K562 (cell line): ENCODE data around the gene ANKRD13D. TPM values are rescaled to one million over a fixed set of nuclear protein-coding genes. Genes with fewer than 3 reads are reported as not detected.

Experiments used
- ATAC-seq: fragments of 200-7000 bp; cut with Tn5 transposase; 3 replicates; pipeline ENCODE4 v1.9.1; 2020; ENCODE audit warnings: moderate library complexity
- BruUV-seq: library from RNA; stranded (reverse); fragments of 400-500 nt; replicated peaks from 2 replicates; lab custom pipeline; 2021; lab: Mats Ljungman, UMichigan
- CTCF ChIA-PET: fragments of 300-600 bp; formaldehyde crosslinking; extraction: SDS; loops from one replicate; lab custom pipeline; 2021; ENCODE audit warnings: low intra/inter-chr PET ratio; lab: Yijun Ruan, JAX
- POLR2A ChIA-PET: fragments of 300-600, 350-650 bp; sonication (Branson Sonifier 250); formaldehyde crosslinking; extraction: SDS; loops from one replicate; lab custom pipeline; 2021; ENCODE audit warnings: antibody characterized with exemption, inconsistent platforms; lab: Yijun Ruan, JAX
- DNase-seq, 4 experiments: peaks; one replicate each; pipeline versions ENCODE4 v3.0.0 to v3.0.0-alpha.2; 2011 to 2018; ENCODE audit warnings: low spot score in 3 of 4, mixed read lengths in 3 of 4; ENCODE audit errors: extremely low read depth in 1 of 4
- FAIRE-seq: peaks from 2 replicates; lab custom pipeline; 2011; peaks lifted over from hg19 to GRCh38; lab: Jason Lieb, UNC
- H2AFZ ChIP-seq: 2 replicates; pipeline ENCODE4 v1.6.0; 2011; ENCODE audit warnings: low read depth, low read length, control low read depth, inconsistent platforms
- H3K27ac ChIP-seq: fragments of 200-600 bp; 3 replicates; pipeline ENCODE4 v1.8.0; 2011; ENCODE audit warnings: low read depth, mild to moderate bottlenecking, control low read depth, inconsistent platforms, low read length, moderate library complexity, mixed read lengths; ENCODE audit errors: extremely low read depth
- H3K27me3 ChIP-seq, 2 experiments: fragments of 300-600 bp in 1 of 2; 2 replicates in 1 of 2; 3 replicates in 1 of 2; pipeline versions ENCODE4 v1.6.0 to v1.8.0; 2011; ENCODE audit warnings: inconsistent platforms in 2 of 2, low read length in 2 of 2, mild to moderate bottlenecking in 1 of 2, mixed read lengths in 1 of 2, moderate library complexity in 1 of 2; ENCODE audit not compliant: control insufficient read depth in 2 of 2, insufficient read depth in 2 of 2
- H3K36me3 ChIP-seq: fragments of 300-600 bp; 3 replicates; pipeline ENCODE4 v1.8.0; 2011; ENCODE audit warnings: mild to moderate bottlenecking, low read length, inconsistent platforms; ENCODE audit not compliant: control insufficient read depth, insufficient read depth
- H3K4me1 ChIP-seq, 2 experiments: fragments of 200-600 bp in 1 of 2; replicated peaks in 1 of 2; 2 replicates in 1 of 2; 3 replicates in 1 of 2; pipeline versions ENCODE4 v1.5.1 to v1.8.0; 2011; ENCODE audit warnings: inconsistent platforms in 2 of 2, low read length in 2 of 2, mild to moderate bottlenecking in 1 of 2, mixed read lengths in 1 of 2, moderate library complexity in 1 of 2; ENCODE audit not compliant: control insufficient read depth in 2 of 2, insufficient read depth in 2 of 2
- H3K4me2 ChIP-seq: 2 replicates; pipeline ENCODE4 v1.6.1; 2011; ENCODE audit warnings: low read length, control low read depth, inconsistent platforms, mixed read lengths; ENCODE audit not compliant: insufficient read depth
- H3K4me3 ChIP-seq: fragments of 200-600 bp; sonication (generic), shearing (Covaris generic); 2 replicates; pipeline ENCODE4 v1.5.1; 2016; ENCODE audit warnings: control low read depth, inconsistent platforms
- H3K79me2 ChIP-seq: fragments of 200-600 bp; 3 replicates; pipeline ENCODE4 v1.8.0; 2011; ENCODE audit warnings: low read length, inconsistent platforms; ENCODE audit not compliant: control insufficient read depth, insufficient read depth
- H3K9ac ChIP-seq, 2 experiments: 2 replicates each; pipeline versions ENCODE4 v1.6.0 to v1.6.1; 2011; ENCODE audit warnings: low read depth in 2 of 2, low read length in 2 of 2, control low read depth in 1 of 2, inconsistent platforms in 1 of 2, mild to moderate bottlenecking in 1 of 2, mixed read lengths in 1 of 2; ENCODE audit not compliant: insufficient read depth in 1 of 2
- H3K9me1 ChIP-seq: one replicate; pipeline ENCODE4 v1.6.0; 2011; ENCODE audit warnings: inconsistent platforms, mild to moderate bottlenecking, low read length, moderate library complexity; ENCODE audit not compliant: control insufficient read depth, insufficient read depth
- H3K9me3 ChIP-seq: replicated peaks from 2 replicates; pipeline ENCODE4 v1.5.1; 2011; ENCODE audit warnings: low read depth, low read length, inconsistent platforms; ENCODE audit not compliant: control insufficient read depth, insufficient read depth
- H4K20me1 ChIP-seq: replicated peaks from 2 replicates; pipeline ENCODE4 v1.6.1; 2011; ENCODE audit warnings: low read length, inconsistent platforms, mixed read lengths; ENCODE audit not compliant: control insufficient read depth, insufficient read depth
- RBFOX2 ChIP-seq: fragments of 200-400 bp; formaldehyde crosslinking; IDR thresholded peaks from 2 replicates; pipeline ENCODE4 v1.6.1; 2017; ENCODE audit warnings: low read depth, mild to moderate bottlenecking, low read length, moderate library complexity
- SUPT5H ChIP-seq: fragments of 450-650 bp; IDR thresholded peaks from 2 replicates; pipeline ENCODE4 v1.6.1; 2016
- WGBS: fragments of 100-300 bp; shearing (Covaris generic); methylation state at CpG from one replicate; pipeline ENCODE4 v1.1.6; 2016; ENCODE audit warnings: low coverage, mixed read lengths; ENCODE audit not compliant: insufficient coverage; ENCODE audit errors: missing lambda C conversion rate; 5-methylcytosine and 5-hydroxymethylcytosine counted together
- in situ Hi-C: fragments of 300-500 bp; cut with MboI; formaldehyde crosslinking; loops from 4 replicates; pipeline ENCODE4 v1.15.0; 2018; ENCODE audit warnings: inconsistent platforms, mixed read lengths
- intact Hi-C: fragments of 100-400 bp; cut with micrococcal nuclease; formaldehyde crosslinking; loops from 2 replicates; pipeline ENCODE4 v1.14.2; 2022
- polyA plus RNA-seq, 8 experiments: library from polyadenylated mRNA; depleted of rRNA in 4 of 8; stranded (reverse) in 5 of 8; unstranded in 3 of 8; fragments of >200 nt; fragmentation: Nextera tagmentation in 2 of 8; fragmentation: Illumina TruSeq in 1 of 8; extraction: Ambion mirVana in 2 of 8; extraction: Trizol in 1 of 8; gene quantifications; 2 replicates each; pipeline versions ENCODE4 v1.2.1 to v1.2.3, GENCODE V29; 2011 to 2014; ENCODE audit warnings: inconsistent platforms in 1 of 8, missing spikeins in 1 of 8
- total RNA-seq, 7 experiments: library from RNA; depleted of rRNA in 6 of 7; stranded (reverse); fragments of >200 nt in 6 of 7; fragmentation: Illumina TruSeq in 2 of 7; extraction: Trizol in 2 of 7; gene quantifications; 2 replicates each; pipeline versions ENCODE4 v1.2.1 to v1.2.3, GENCODE V29; 2011 to 2021; ENCODE audit warnings: low replicate concordance in 1 of 7

The ANKRD13D gene
- total and polyA plus RNA-seq, 9 of the 15 experiments (the other 6 are each of a cell fraction or from before 2014, with no cell fraction given): 0.94 to 40.9 (median 22.4) TPM

DNA sequence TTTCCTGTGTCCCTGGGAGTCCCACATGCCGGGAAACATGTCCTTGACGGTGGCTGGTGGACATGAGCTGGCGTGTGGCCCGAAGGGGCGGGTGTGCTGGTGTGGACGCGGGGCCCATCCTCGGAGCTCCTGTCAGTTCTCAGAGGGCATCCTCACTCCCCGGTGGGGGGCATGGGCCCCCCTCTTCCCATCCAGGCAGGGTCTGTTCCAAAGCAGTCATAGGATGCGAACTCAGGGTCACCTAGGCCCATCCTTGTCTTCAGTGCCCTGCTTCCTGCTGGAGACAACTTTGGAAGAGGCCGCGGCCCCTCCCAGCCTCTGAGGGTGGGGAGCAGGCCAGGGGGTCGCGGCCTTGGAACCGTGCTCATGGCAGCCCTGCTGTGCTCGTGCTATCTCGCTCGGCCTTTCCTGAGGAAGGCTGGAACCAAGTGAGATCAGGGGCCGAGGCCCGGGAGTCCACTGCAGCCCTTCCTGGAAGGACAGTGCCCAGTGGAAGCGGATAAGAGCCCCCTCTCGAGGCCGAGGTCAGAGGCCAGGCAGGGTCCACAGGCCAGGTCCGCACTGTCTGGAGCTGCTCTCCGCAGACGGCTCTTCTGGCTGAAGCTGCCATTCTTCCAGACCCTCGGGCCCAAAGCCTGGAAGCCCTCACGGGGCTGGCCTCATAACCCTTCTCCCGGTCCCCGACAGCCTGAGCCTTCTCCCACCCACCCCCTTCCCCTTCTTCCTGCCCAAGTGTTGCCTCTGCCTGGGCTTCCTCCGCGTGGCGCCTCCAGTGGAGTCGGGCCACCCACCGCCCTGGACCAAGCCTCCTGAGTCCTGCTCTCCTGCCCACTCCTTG, 14.1 kb upstream of the ANKRD13D start:
- WGBS: 73% methylated on average over 27 of the region's 35 CpGs

More for the DNA sequence above, 14.1 kb upstream of the ANKRD13D start:
- FAIRE-seq: no peak
- in situ Hi-C loops: loop anchor here (5.0 kb wide), 1 partner anchor 37 kb away; no protein-coding TSS in a partner anchor
- H3K4me2 ChIP-seq: no peak overlapping the region
- peaks cover 11% of the 10 kb centered on the region; the same call in 1 of the 2 replicates for H4K20me1 ChIP-seq
- no peak for ATAC-seq
- no peak overlapping the region for H2AFZ ChIP-seq
- peaks cover 92% of the 10 kb centered on the region for H3K79me2 ChIP-seq
- peak overlapping the region in 1 of 2 experiments; percentile 89; a peak in 2 of 4 replicates for H3K9ac ChIP-seq
- peak overlapping the region; percentile 10; the same call in 1 of the 3 replicates for H3K27ac ChIP-seq
- no peak for DNase-seq
- CTCF ChIA-PET: interaction anchor here (1.7 kb wide), 1 partner anchor 42 kb away, joined by 6 read pairs; no protein-coding TSS in a partner anchor
- TF ChIP-seq SUPT5H: no peak
- TF ChIP-seq RBFOX2: peak; percentile 37; the same call in 1 of the 2 replicates
- no TSS peak for BruUV-seq
- no peaks in the 10 kb centered on the region for H3K27me3 ChIP-seq
- no peak overlapping the region for H3K4me3 ChIP-seq
- H3K9me3 ChIP-seq: no peaks in the 10 kb centered on the region
- no peaks in the 10 kb centered on the region for H3K9me1 ChIP-seq
- intact Hi-C loops: no loop called here
- peaks cover 81% of the 10 kb centered on the region; the same call in 2 of the 3 replicates for H3K36me3 ChIP-seq
- POLR2A ChIA-PET: interaction anchor here (0.7 kb wide), 1 partner anchor 140 kb away, joined by 4 read pairs; no protein-coding TSS in a partner anchor
- peaks cover 31 to 87% of the 10 kb centered on the region in 2 experiments for H3K4me1 ChIP-seq
